ENCODE measurements around the gene SPATA25. TPM values are rescaled to one million over a fixed set of nuclear protein-coding genes. Genes with fewer than 3 reads are reported as not detected.

Gene SPATA25
- total RNA-seq, 1 experiment from 2014 or later = 1.8 TPM

GRCh38 chr20:45845452-45845851 lies 42.0 kb downstream of the SPATA25 start:
- Histone ChIP-seq H3K27me3 (ENCODE audit: control insufficient read depth, insufficient read depth, low read length) (no peaks in the 10 kb centered on the region), H3K9me3 (ENCODE audit: control insufficient read depth, insufficient read depth, low read depth, low read length) (no peaks in the 10 kb centered on the region), H3K4me3 (ENCODE audit: low read depth in 2 of 2, low read length in 2 of 2) (no peak overlapping the region), H3K36me3 (ENCODE audit: control insufficient read depth, insufficient read depth, low read length) (0 out of 2 replicates have a peak, but pooled peaks cover 2% of the 10 kb centered on the region), H3K27ac (ENCODE audit: low read length) (no peak overlapping the region), H3K4me1 (ENCODE audit: control insufficient read depth, insufficient read depth, low read length) (peaks cover 5% of the 10 kb centered on the region)
- DNase-seq (ENCODE audit: low read depth, low spot score) = no peak
- BruUV-seq (replicated peaks) = no TSS peak
- no peak for ATAC-seq
- TF ChIP-seq SIN3A (IDR thresholded peaks at IDR 0.05; ENCODE audit: borderline replicate concordance, insufficient read depth, low read depth, low read length) = no peak
- TF ChIP-seq REST (IDR thresholded peaks at IDR 0.05; ENCODE audit: insufficient read depth in 1 of 2, low read depth in 2 of 2, low read length in 1 of 2) = no peak
- no peak for TF ChIP-seq TCF7L2 (IDR thresholded peaks at IDR 0.05; ENCODE audit: low read depth, low read length)
- no peak for TF ChIP-seq POLR2AphosphoS5 (IDR thresholded peaks at IDR 0.05; ENCODE audit: low read depth, low read length)
- no peak for TF ChIP-seq CTCF (IDR thresholded peaks at IDR 0.05)
- in situ Hi-C loops (cut with HindIII; ENCODE audit: low pct_unique_long_range_greater_than_20kb, low sequenced_read_pairs) = no loop called here
- intact Hi-C loops (cut with micrococcal nuclease; ENCODE audit: unreplicated experiment) = no loop called here
- ChIA-PET CTCF (interaction anchor here (0.6 kb wide), 1 partner anchor 16 kb away, joined by 3 read pairs; no protein-coding TSS in a partner anchor), POLR2A (no interaction called here)

GRCh38 chr20:45843506-45843905 lies 43.9 kb downstream of the SPATA25 start:
- TF ChIP-seq SIN3A (IDR thresholded peaks at IDR 0.05; ENCODE audit: borderline replicate concordance, insufficient read depth, low read depth, low read length) (no peak), TCF7L2 (IDR thresholded peaks at IDR 0.05; ENCODE audit: low read depth, low read length) (no peak), REST (IDR thresholded peaks at IDR 0.05; ENCODE audit: insufficient read depth in 1 of 2, low read depth in 2 of 2, low read length in 1 of 2) (no peak), CTCF (IDR thresholded peaks at IDR 0.05) (no peak), POLR2AphosphoS5 (IDR thresholded peaks at IDR 0.05; ENCODE audit: low read depth, low read length) (no peak)

More at GRCh38 chr20:45843506-45843905, 43.9 kb downstream of the SPATA25 start:
- H3K4me1 ChIP-seq (ENCODE audit: control insufficient read depth, insufficient read depth, low read length) = peaks cover 5% of the 10 kb centered on the region
- H3K36me3 ChIP-seq (ENCODE audit: control insufficient read depth, insufficient read depth, low read length) = 0 out of 2 replicates have a peak, but pooled peaks cover 2% of the 10 kb centered on the region
- no peaks in the 10 kb centered on the region for H3K9me3 ChIP-seq (ENCODE audit: control insufficient read depth, insufficient read depth, low read depth, low read length)
- ATAC-seq (no peak), DNase-seq (ENCODE audit: low read depth, low spot score) (no peak)
- no peak overlapping the region for H3K4me3 ChIP-seq (ENCODE audit: low read depth in 2 of 2, low read length in 2 of 2)
- BruUV-seq (replicated peaks) = no TSS peak
- intact Hi-C loops (cut with micrococcal nuclease; ENCODE audit: unreplicated experiment) = no loop called here
- ChIA-PET POLR2A (no interaction called here), CTCF (no interaction called here)
- H3K27me3 ChIP-seq (ENCODE audit: control insufficient read depth, insufficient read depth, low read length) = no peaks in the 10 kb centered on the region
- in situ Hi-C loops (cut with HindIII; ENCODE audit: low pct_unique_long_range_greater_than_20kb, low sequenced_read_pairs) = no loop called here
- no peak overlapping the region for H3K27ac ChIP-seq (ENCODE audit: low read length)
